ENCODE results near the gene CDKN3.

- TF ChIP-seq POLR2A (IDR thresholded peaks at IDR 0.05; ENCODE audit: low read length) (no peak), GATA1 (IDR thresholded peaks at IDR 0.05; ENCODE audit: low read depth, low read length) (no peak)
Observed at GRCh38 chr14:54381821-54382220, 15.0 kb upstream of the CDKN3 start.
